Stimulated activated CD8-positive, alpha-beta memory T cell treated with anti-CD3 and anti-CD28 coated beads, Interleukin-12 subunit alpha, Interleukin-12 subunit beta, amount 100 ng/mL, for 24 hours (primary cell): ENCODE data around the gene RABL6.
"Not testable (repeated sequence)": the region's sequence is repeated elsewhere in the genome, so short reads cannot be mapped to it uniquely, and the experiment has no call there.

Experiments used
- DNase-seq: peaks from one replicate; pipeline ENCODE4 v3.0.0-alpha.2; 2020; ENCODE audit errors: extremely low read depth

RABL6 gene

GRCh38 chr9:136856541-136857141 is 48.9 kb downstream of the RABL6 start:
- DNase-seq: no peak

- DNase-seq: no peak
Observed at GRCh38 chr9:136857166-136857565, 49.4 kb downstream of the RABL6 start.

GRCh38 chr9:136857581-136858412 is 50.0 kb downstream of the RABL6 start:
- no peak for DNase-seq

- DNase-seq: no peak
Observed at GRCh38 chr9:136858452-136858843, 50.7 kb downstream of the RABL6 start.

- no peak for DNase-seq
Observed at GRCh38 chr9:136858844-136859757, 51.4 kb downstream of the RABL6 start.

- no peak for DNase-seq
Observed at GRCh38 chr9:136860529-136860928, 52.8 kb downstream of the RABL6 start.

GRCh38 chr9:136860933-136861873 is 53.5 kb downstream of the RABL6 start:
- DNase-seq: no peak

GRCh38 chr9:136861874-136862457 is 54.2 kb downstream of the RABL6 start:
- no peak for DNase-seq

- DNase-seq: no peak
Observed at GRCh38 chr9:136862849-136863622, 55.3 kb downstream of the RABL6 start.

- DNase-seq: no peak
Observed at GRCh38 chr9:136863623-136864273, 56.0 kb downstream of the RABL6 start.

GRCh38 chr9:136865041-136865767 is 57.5 kb downstream of the RABL6 start:
- DNase-seq: no peak

GRCh38 chr9:136865768-136866103 is 58.0 kb downstream of the RABL6 start:
- no peak for DNase-seq

- DNase-seq: not testable (repeated sequence)
Observed at GRCh38 chr9:136866898-136867421, 59.2 kb downstream of the RABL6 start.

GRCh38 chr9:136867480-136867879 is 59.7 kb downstream of the RABL6 start:
- no peak for DNase-seq

- DNase-seq: no peak
Observed at GRCh38 chr9:136867917-136868316, 60.2 kb downstream of the RABL6 start.

GRCh38 chr9:136868644-136869043 is 60.9 kb downstream of the RABL6 start:
- no peak for DNase-seq

GRCh38 chr9:136869611-136870010 is 61.9 kb downstream of the RABL6 start:
- not testable (repeated sequence) for DNase-seq

GRCh38 chr9:136875155-136875554 is 67.4 kb downstream of the RABL6 start:
- DNase-seq: no peak

- no peak for DNase-seq
Observed at GRCh38 chr9:136876476-136876875, 68.7 kb downstream of the RABL6 start.
